Cardiac muscle cell (in vitro differentiated cells and primary cell): ENCODE results near the gene KAT14. TPM values are rescaled to one million over a fixed set of nuclear protein-coding genes. Genes with fewer than 3 reads are reported as not detected.
"Not testable (repeated sequence)": the region's sequence is repeated elsewhere in the genome, so short reads cannot be mapped to it uniquely, and the experiment has no call there.

Experiments used
- DNase-seq, 2 donors: peaks; one replicate each; pipeline versions ENCODE4 v3.0.0 to v3.0.0-alpha.2; 2010 to 2017; ENCODE audit warnings: low read depth in 1 of 2, low spot score in 1 of 2
- H3K27ac ChIP-seq: fragments of 200-600 bp; sonication (generic); 2 replicates; pipeline ENCODE4 v1.5.1; 2016
- H3K27me3 ChIP-seq: fragments of 200-600 bp; sonication (generic); 2 replicates; pipeline ENCODE4 v1.6.0; 2016; ENCODE audit warnings: control low read depth
- H3K36me3 ChIP-seq: fragments of 200-600 bp; sonication (generic); 2 replicates; pipeline ENCODE4 v1.5.1; 2016; ENCODE audit warnings: control low read depth
- H3K4me1 ChIP-seq: fragments of 200-600 bp; sonication (generic); 2 replicates; pipeline ENCODE4 v1.8.1; 2017; ENCODE audit warnings: low read depth, mild to moderate bottlenecking, mixed run types
- H3K4me3 ChIP-seq: fragments of 200-600 bp; sonication (generic); 2 replicates; pipeline ENCODE4 v1.5.1; 2016; ENCODE audit warnings: mild to moderate bottlenecking
- H3K9me3 ChIP-seq: fragments of 200-600 bp; sonication (generic); 2 replicates; pipeline ENCODE4 v1.5.1; 2017; ENCODE audit warnings: low read depth, mild to moderate bottlenecking, control low read depth
- polyA plus RNA-seq: library from polyadenylated mRNA; unstranded; fragments of >200 nt; fragmentation: Nextera tagmentation; extraction: Ambion mirVana; gene quantifications from 2 replicates; pipeline ENCODE4 v1.2.1, GENCODE V29; 2016
- total RNA-seq: library from RNA; depleted of rRNA; stranded (reverse); fragments of >200 nt; gene quantifications from 2 replicates; pipeline ENCODE4 v1.2.3, GENCODE V29; 2016
- TF ChIP-seq, protein P1 (sequence below): IDR thresholded peaks from 2 replicates; pipeline ENCODE4 v1.5.1; 2012; ENCODE audit warnings: low read depth, mild to moderate bottlenecking, low read length

The KAT14 gene
- total and polyA plus RNA-seq, 2 experiments from 2014 or later = 19.8 to 23.5 TPM

DNA sequence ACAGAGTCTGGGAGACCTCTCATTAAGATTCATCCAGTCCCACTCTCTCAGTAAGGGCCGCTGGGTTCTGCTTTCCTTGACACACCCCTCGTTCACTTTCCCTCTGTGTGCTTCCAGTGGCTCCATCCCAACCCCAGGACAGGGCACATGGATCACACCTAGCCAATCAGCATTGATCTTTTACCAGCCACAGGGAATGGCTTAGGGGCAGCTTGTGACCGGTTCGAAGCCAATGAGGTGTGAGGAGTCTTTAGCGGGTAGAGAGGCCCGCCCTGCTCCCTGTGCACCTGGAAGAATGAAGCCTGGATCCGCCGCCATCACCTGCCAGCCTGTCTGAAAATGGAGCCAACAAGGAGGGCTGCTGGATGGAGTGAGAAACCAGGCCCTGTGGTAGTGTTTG lies 44.8 kb upstream of the KAT14 start:
- Histone ChIP-seq H3K36me3 (no peaks in the 10 kb centered on the region), H3K4me1 (no peaks in the 10 kb centered on the region), H3K9me3 (no peaks in the 10 kb centered on the region), H3K4me3 (no peak overlapping the region), H3K27me3 (no peaks in the 10 kb centered on the region), H3K27ac (no peak overlapping the region)
- no peak for DNase-seq
- TF ChIP-seq, protein P1, sequence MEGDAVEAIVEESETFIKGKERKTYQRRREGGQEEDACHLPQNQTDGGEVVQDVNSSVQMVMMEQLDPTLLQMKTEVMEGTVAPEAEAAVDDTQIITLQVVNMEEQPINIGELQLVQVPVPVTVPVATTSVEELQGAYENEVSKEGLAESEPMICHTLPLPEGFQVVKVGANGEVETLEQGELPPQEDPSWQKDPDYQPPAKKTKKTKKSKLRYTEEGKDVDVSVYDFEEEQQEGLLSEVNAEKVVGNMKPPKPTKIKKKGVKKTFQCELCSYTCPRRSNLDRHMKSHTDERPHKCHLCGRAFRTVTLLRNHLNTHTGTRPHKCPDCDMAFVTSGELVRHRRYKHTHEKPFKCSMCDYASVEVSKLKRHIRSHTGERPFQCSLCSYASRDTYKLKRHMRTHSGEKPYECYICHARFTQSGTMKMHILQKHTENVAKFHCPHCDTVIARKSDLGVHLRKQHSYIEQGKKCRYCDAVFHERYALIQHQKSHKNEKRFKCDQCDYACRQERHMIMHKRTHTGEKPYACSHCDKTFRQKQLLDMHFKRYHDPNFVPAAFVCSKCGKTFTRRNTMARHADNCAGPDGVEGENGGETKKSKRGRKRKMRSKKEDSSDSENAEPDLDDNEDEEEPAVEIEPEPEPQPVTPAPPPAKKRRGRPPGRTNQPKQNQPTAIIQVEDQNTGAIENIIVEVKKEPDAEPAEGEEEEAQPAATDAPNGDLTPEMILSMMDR = no peak

DNA sequence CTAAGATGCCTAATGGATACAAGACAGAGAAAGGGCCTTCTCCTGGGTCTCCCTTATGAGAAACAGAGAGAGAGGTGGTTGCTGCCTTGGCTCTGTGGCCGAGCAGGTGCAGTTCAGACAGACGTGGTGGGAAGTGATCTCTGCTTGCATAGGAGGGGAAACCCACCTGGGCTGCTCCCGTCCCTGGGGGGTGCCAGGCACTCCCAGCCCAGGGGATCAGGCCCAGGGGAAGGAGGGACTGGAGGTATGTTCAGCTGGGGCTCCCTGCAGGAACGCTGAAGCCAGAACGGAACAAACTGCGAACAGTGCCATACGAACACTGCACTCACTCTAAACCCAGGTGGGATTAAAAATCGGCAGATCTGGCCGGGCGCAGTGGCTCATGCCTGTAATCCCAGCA lies 44.3 kb upstream of the KAT14 start:
- Histone ChIP-seq H3K9me3 (no peaks in the 10 kb centered on the region), H3K27ac (no peak overlapping the region), H3K4me1 (no peaks in the 10 kb centered on the region), H3K36me3 (no peaks in the 10 kb centered on the region), H3K4me3 (no peak overlapping the region), H3K27me3 (no peaks in the 10 kb centered on the region)
- TF ChIP-seq, protein P1 = no peak
- DNase-seq = no peak

DNA sequence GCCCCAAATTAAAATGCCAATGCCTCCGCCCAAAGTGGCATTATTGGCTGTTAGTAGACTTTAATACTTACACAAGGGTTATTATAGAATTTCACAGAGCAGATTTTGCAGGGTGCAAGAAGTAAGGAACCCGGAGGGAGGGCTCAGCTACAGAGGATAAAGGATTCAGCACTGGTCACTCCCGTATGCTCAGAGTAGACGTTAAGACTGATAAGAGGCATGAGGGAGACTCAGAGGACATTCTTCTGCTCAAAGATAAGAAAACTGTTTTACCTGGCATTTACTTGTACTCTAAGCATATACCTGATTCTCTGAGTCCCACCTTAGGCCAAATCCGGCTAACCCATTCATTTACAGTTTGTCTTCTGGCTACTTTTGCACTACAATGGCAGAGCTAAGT lies 43.5 kb upstream of the KAT14 start:
- Histone ChIP-seq H3K27me3 (no peaks in the 10 kb centered on the region), H3K4me3 (no peak overlapping the region), H3K9me3 (no peaks in the 10 kb centered on the region), H3K4me1 (no peaks in the 10 kb centered on the region), H3K36me3 (no peaks in the 10 kb centered on the region), H3K27ac (no peak overlapping the region)
- TF ChIP-seq, protein P1 = no peak
- DNase-seq = no peak

DNA sequence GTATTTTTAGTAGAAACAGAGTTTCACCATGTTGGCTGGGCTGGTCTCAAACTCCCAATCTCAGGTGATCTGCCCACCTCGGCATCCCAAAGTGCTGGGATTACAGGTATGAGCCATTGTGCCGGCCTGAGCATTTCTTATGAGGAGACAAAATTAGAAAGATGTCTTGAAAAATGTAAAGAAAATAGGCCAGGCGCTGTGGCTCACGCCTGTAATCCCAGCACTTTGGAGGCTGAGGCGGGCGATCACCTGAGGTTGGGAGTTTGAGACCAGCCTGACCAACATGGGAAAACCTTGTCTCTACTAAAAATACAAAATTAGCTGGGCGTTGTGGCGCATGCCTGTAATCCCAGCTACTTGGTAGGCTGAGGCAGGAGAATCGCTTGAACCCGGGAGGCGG lies 37.1 kb upstream of the KAT14 start:
- H3K4me3 ChIP-seq, H3K36me3 ChIP-seq, DNase-seq, H3K27me3 ChIP-seq, H3K27ac ChIP-seq, H3K4me1 ChIP-seq, H3K9me3 ChIP-seq: not testable (repeated sequence)

DNA sequence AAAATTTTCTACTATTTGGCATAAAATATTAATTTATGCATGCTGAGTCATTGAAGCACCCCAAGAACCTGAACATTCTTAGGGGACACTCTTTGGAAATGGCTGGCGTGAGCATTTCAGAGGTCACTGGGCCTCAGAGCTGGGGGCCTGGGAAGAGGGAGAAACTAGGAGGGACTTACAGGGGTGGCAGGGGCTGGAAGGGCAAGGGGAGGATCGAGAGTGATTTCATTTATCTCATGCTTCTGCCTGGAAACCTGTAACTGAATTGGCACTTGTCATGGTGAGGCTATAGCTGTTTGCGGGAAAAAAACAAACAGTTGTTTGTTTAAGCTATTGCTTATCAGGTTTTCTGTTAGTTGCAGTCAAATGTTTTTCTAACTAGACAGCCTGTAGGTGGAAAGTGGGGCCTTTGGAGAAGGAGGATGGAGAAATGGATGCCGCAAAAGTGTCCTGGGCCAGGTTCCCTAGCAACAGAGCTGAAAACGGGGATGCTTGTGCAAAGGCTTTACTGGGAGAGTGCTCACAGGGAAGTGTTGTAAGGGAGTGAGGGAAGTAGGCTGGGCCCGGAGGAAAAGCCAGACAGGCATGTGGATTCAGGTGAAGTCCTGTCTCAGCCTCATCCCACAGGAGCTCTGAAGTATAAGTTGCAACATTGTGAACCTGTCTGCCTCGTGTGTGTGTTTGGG lies 36.4 kb upstream of the KAT14 start:
- no peak overlapping the region for H3K4me3 ChIP-seq
- no peaks in the 10 kb centered on the region for H3K4me1 ChIP-seq
- no peaks in the 10 kb centered on the region for H3K9me3 ChIP-seq
- no peaks in the 10 kb centered on the region for H3K36me3 ChIP-seq
- no peaks in the 10 kb centered on the region for H3K27me3 ChIP-seq
- H3K27ac ChIP-seq = no peak overlapping the region
- TF ChIP-seq, protein P1 = no peak
- no peak for DNase-seq

DNA sequence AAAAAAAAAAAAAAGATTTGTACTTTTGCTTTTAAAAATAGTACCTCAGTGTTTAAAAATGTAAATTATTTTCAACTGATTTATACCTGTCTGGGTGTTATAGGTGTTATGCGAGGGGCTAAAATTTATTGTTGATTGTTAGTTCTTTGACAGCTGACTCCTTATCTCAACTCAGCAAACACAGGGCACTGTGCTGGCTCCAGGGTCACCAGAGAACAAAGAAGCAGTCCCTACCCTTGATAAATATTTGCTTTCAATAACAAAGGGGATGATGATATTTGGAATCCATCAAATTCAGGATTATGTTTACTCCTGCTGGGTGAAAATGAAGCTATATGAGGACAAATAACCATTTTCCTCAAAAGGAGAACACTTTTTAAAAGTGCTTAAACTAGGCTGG lies 34.2 kb upstream of the KAT14 start:
- Histone ChIP-seq H3K27me3 (no peaks in the 10 kb centered on the region), H3K4me1 (no peaks in the 10 kb centered on the region), H3K9me3 (no peaks in the 10 kb centered on the region), H3K4me3 (no peak overlapping the region), H3K27ac (no peak overlapping the region), H3K36me3 (no peaks in the 10 kb centered on the region)
- TF ChIP-seq, protein P1 = no peak
- no peak for DNase-seq
